ENCODE data around the gene NFE2L3. TPM values are rescaled to one million over a fixed set of nuclear protein-coding genes. Genes with fewer than 3 reads are reported as not detected.
"Not testable (repeated sequence)": the region's sequence is repeated elsewhere in the genome, so short reads cannot be mapped to it uniquely, and the experiment has no call there.

NFE2L3 gene
- polyA plus RNA-seq, 1 donor = 16.0 TPM

GRCh38 chr7:26166684-26167266 is 14.8 kb downstream of the NFE2L3 start:
- no CpG with 5 or more reads among the region's 5 CpGs for WGBS (ENCODE audit: insufficient coverage, low lambda C conversion rate)
- H3K4me1 ChIP-seq (ENCODE audit: control insufficient read depth, insufficient read depth, low read length) = peaks cover 20% of the 10 kb centered on the region
- H3K9me3 ChIP-seq (ENCODE audit: control insufficient read depth, low read depth, low read length) = no peaks in the 10 kb centered on the region
- H3K36me3 ChIP-seq (ENCODE audit: control insufficient read depth, insufficient read depth, low read length) = no peaks in the 10 kb centered on the region
- DNase-seq = no peak
- no peaks in the 10 kb centered on the region for H3K27me3 ChIP-seq (ENCODE audit: control insufficient read depth, insufficient read depth, low read length)
- peak overlapping the region; percentile 77 for H3K27ac ChIP-seq (ENCODE audit: low read length)
- no peak overlapping the region for H3K4me3 ChIP-seq (ENCODE audit: low read length)

GRCh38 chr7:26167303-26167934 is 15.4 kb downstream of the NFE2L3 start:
- Histone ChIP-seq H3K36me3 (ENCODE audit: control insufficient read depth, insufficient read depth, low read length) (no peaks in the 10 kb centered on the region), H3K9me3 (ENCODE audit: control insufficient read depth, low read depth, low read length) (no peaks in the 10 kb centered on the region), H3K27ac (ENCODE audit: low read length) (peak overlapping the region; percentile 77), H3K4me1 (ENCODE audit: control insufficient read depth, insufficient read depth, low read length) (peaks cover 20% of the 10 kb centered on the region), H3K27me3 (ENCODE audit: control insufficient read depth, insufficient read depth, low read length) (no peaks in the 10 kb centered on the region), H3K4me3 (ENCODE audit: low read length) (no peak overlapping the region)
- DNase-seq = peak in 1 of 2 donors; percentile 78
- WGBS (ENCODE audit: insufficient coverage, low lambda C conversion rate) = 33% methylated on average over 1 of the region's 3 CpGs

- Histone ChIP-seq H3K4me1 (ENCODE audit: control insufficient read depth, insufficient read depth, low read length) (peaks cover 20% of the 10 kb centered on the region), H3K27me3 (ENCODE audit: control insufficient read depth, insufficient read depth, low read length) (no peaks in the 10 kb centered on the region), H3K4me3 (ENCODE audit: low read length) (no peak overlapping the region), H3K27ac (ENCODE audit: low read length) (no peak overlapping the region), H3K9me3 (ENCODE audit: control insufficient read depth, low read depth, low read length) (no peaks in the 10 kb centered on the region), H3K36me3 (ENCODE audit: control insufficient read depth, insufficient read depth, low read length) (no peaks in the 10 kb centered on the region)
- WGBS (ENCODE audit: insufficient coverage, low lambda C conversion rate) = 100% methylated on average over 3 of the region's 6 CpGs
- DNase-seq = no peak
These were observed 16.5 kb downstream of the NFE2L3 start for GRCh38 chr7:26168458-26169023.

- DNase-seq = no peak
- no peaks in the 10 kb centered on the region for H3K36me3 ChIP-seq (ENCODE audit: control insufficient read depth, insufficient read depth, low read length)
- no peak overlapping the region for H3K27ac ChIP-seq (ENCODE audit: low read length)
- peaks cover 20% of the 10 kb centered on the region for H3K4me1 ChIP-seq (ENCODE audit: control insufficient read depth, insufficient read depth, low read length)
- H3K9me3 ChIP-seq (ENCODE audit: control insufficient read depth, low read depth, low read length) = no peaks in the 10 kb centered on the region
- no peaks in the 10 kb centered on the region for H3K27me3 ChIP-seq (ENCODE audit: control insufficient read depth, insufficient read depth, low read length)
- no peak overlapping the region for H3K4me3 ChIP-seq (ENCODE audit: low read length)
- WGBS (ENCODE audit: insufficient coverage, low lambda C conversion rate) = no CpG with 5 or more reads among the region's 3 CpGs
These were observed 17.3 kb downstream of the NFE2L3 start for GRCh38 chr7:26169271-26169670.

GRCh38 chr7:26170663-26171062 is 18.7 kb downstream of the NFE2L3 start:
- WGBS (ENCODE audit: insufficient coverage, low lambda C conversion rate) = no CpG with 5 or more reads among the region's 1 CpG
- no peak for DNase-seq
- Histone ChIP-seq H3K4me1 (ENCODE audit: control insufficient read depth, insufficient read depth, low read length) (peaks cover 20% of the 10 kb centered on the region), H3K4me3 (ENCODE audit: low read length) (no peak overlapping the region), H3K36me3 (ENCODE audit: control insufficient read depth, insufficient read depth, low read length) (no peaks in the 10 kb centered on the region), H3K27ac (ENCODE audit: low read length) (no peak overlapping the region), H3K27me3 (ENCODE audit: control insufficient read depth, insufficient read depth, low read length) (no peaks in the 10 kb centered on the region), H3K9me3 (ENCODE audit: control insufficient read depth, low read depth, low read length) (no peaks in the 10 kb centered on the region)

GRCh38 chr7:26171601-26172000 is 19.6 kb downstream of the NFE2L3 start:
- Histone ChIP-seq H3K4me3 (ENCODE audit: low read length) (no peak overlapping the region), H3K27ac (ENCODE audit: low read length) (no peak overlapping the region), H3K36me3 (ENCODE audit: control insufficient read depth, insufficient read depth, low read length) (no peaks in the 10 kb centered on the region), H3K27me3 (ENCODE audit: control insufficient read depth, insufficient read depth, low read length) (no peaks in the 10 kb centered on the region), H3K4me1 (ENCODE audit: control insufficient read depth, insufficient read depth, low read length) (peaks cover 13% of the 10 kb centered on the region), H3K9me3 (ENCODE audit: control insufficient read depth, low read depth, low read length) (no peaks in the 10 kb centered on the region)
- 100% methylated on average over 1 of the region's 2 CpGs for WGBS (ENCODE audit: insufficient coverage, low lambda C conversion rate)
- DNase-seq = no peak

- Histone ChIP-seq H3K27ac (ENCODE audit: low read length) (no peak overlapping the region), H3K4me3 (ENCODE audit: low read length) (no peak overlapping the region), H3K36me3 (ENCODE audit: control insufficient read depth, insufficient read depth, low read length) (no peaks in the 10 kb centered on the region), H3K9me3 (ENCODE audit: control insufficient read depth, low read depth, low read length) (peaks cover 2% of the 10 kb centered on the region), H3K4me1 (ENCODE audit: control insufficient read depth, insufficient read depth, low read length) (peaks cover 9% of the 10 kb centered on the region), H3K27me3 (ENCODE audit: control insufficient read depth, insufficient read depth, low read length) (no peaks in the 10 kb centered on the region)
- no peak for DNase-seq
- WGBS (ENCODE audit: insufficient coverage, low lambda C conversion rate) = 83% methylated on average over 1 of the region's 1 CpG
These were observed 20.1 kb downstream of the NFE2L3 start for GRCh38 chr7:26172048-26172447.

- H3K4me3 ChIP-seq (ENCODE audit: low read length); H3K4me1 ChIP-seq (ENCODE audit: control insufficient read depth, insufficient read depth, low read length); DNase-seq; H3K27me3 ChIP-seq (ENCODE audit: control insufficient read depth, insufficient read depth, low read length); H3K9me3 ChIP-seq (ENCODE audit: control insufficient read depth, low read depth, low read length); H3K27ac ChIP-seq (ENCODE audit: low read length); H3K36me3 ChIP-seq (ENCODE audit: control insufficient read depth, insufficient read depth, low read length): not testable (repeated sequence)
- WGBS (ENCODE audit: insufficient coverage, low lambda C conversion rate) = 83% methylated on average over 1 of the region's 4 CpGs
These were observed 23.9 kb downstream of the NFE2L3 start for GRCh38 chr7:26175903-26176302.

GRCh38 chr7:26176696-26177095 is 24.7 kb downstream of the NFE2L3 start:
- not testable (repeated sequence) for H3K9me3 ChIP-seq (ENCODE audit: control insufficient read depth, low read depth, low read length); H3K27ac ChIP-seq (ENCODE audit: low read length); H3K27me3 ChIP-seq (ENCODE audit: control insufficient read depth, insufficient read depth, low read length); H3K36me3 ChIP-seq (ENCODE audit: control insufficient read depth, insufficient read depth, low read length); H3K4me1 ChIP-seq (ENCODE audit: control insufficient read depth, insufficient read depth, low read length); H3K4me3 ChIP-seq (ENCODE audit: low read length); DNase-seq
- WGBS (ENCODE audit: insufficient coverage, low lambda C conversion rate) = no CpG with 5 or more reads among the region's 26 CpGs

- WGBS (ENCODE audit: insufficient coverage, low lambda C conversion rate) = no CpG with 5 or more reads among the region's 20 CpGs
- DNase-seq; H3K4me3 ChIP-seq (ENCODE audit: low read length); H3K9me3 ChIP-seq (ENCODE audit: control insufficient read depth, low read depth, low read length); H3K36me3 ChIP-seq (ENCODE audit: control insufficient read depth, insufficient read depth, low read length); H3K27me3 ChIP-seq (ENCODE audit: control insufficient read depth, insufficient read depth, low read length); H3K4me1 ChIP-seq (ENCODE audit: control insufficient read depth, insufficient read depth, low read length); H3K27ac ChIP-seq (ENCODE audit: low read length): not testable (repeated sequence)
These were observed 25.3 kb downstream of the NFE2L3 start for GRCh38 chr7:26177269-26177668.

Measured in large intestine (tissue), 3 donors.